PC-3 (cell line): Measurements from ENCODE around the gene ZXDC. TPM values are rescaled to one million over a fixed set of nuclear protein-coding genes. Genes with fewer than 3 reads are reported as not detected.

Experiments used
- ATAC-seq: fragments of 200-7000 bp; cut with Tn5 transposase; 2 replicates; pipeline ENCODE4 v1.9.1; 2020; ENCODE audit warnings: mild to moderate bottlenecking, moderate library complexity
- BruUV-seq: library from RNA; stranded (reverse); fragments of 400-500 nt; replicated peaks from 2 replicates; lab custom pipeline; 2021; lab: Mats Ljungman, UMichigan
- CTCF ChIA-PET: fragments of 300-600 bp; sonication (Branson Sonifier 250); formaldehyde crosslinking; loops from one replicate; lab custom pipeline; 2022; ENCODE audit warnings: antibody characterized with exemption; lab: Charles Lee
- POLR2A ChIA-PET: fragments of 300-600 bp; sonication (Branson Sonifier 250); formaldehyde crosslinking; loops from one replicate; lab custom pipeline; 2022; ENCODE audit warnings: antibody characterized with exemption; ENCODE audit not compliant: unreplicated experiment; lab: Charles Lee
- DNase-seq: peaks from one replicate; pipeline ENCODE4 v3.0.0-alpha.2; 2015
- H2AFZ ChIP-seq: fragments of 300-600 bp; sonication (generic); 2 replicates; pipeline ENCODE4 v1.6.0; 2016; ENCODE audit warnings: antibody characterized with exemption, low read length
- H3F3A ChIP-seq: fragments of 300-600 bp; sonication (generic); one replicate; pipeline ENCODE4 v1.6.0; 2017; ENCODE audit warnings: antibody characterized with exemption, low read length, control low read depth, mild to moderate bottlenecking; ENCODE audit not compliant: unreplicated experiment
- H3K27ac ChIP-seq: fragments of 300-600 bp; sonication (generic); 2 replicates; pipeline ENCODE4 v1.5.1; 2016; ENCODE audit warnings: mild to moderate bottlenecking, low read length
- H3K27me3 ChIP-seq: fragments of 300-600 bp; sonication (generic); 2 replicates; pipeline ENCODE4 v1.6.1; 2016; ENCODE audit warnings: low read length, mixed read lengths
- H3K36me3 ChIP-seq: fragments of 300-600 bp; sonication (generic); 2 replicates; pipeline ENCODE4 v1.6.1; 2016; ENCODE audit warnings: low read depth, mixed run types, low read length, mixed read lengths
- H3K4me1 ChIP-seq: fragments of 300-600 bp; sonication (generic); 2 replicates; pipeline ENCODE4 v1.5.1; 2016; ENCODE audit warnings: low read length; ENCODE audit not compliant: insufficient read depth
- H3K4me2 ChIP-seq: fragments of 300-600 bp; sonication (generic); 2 replicates; pipeline ENCODE4 v1.6.0; 2016; ENCODE audit warnings: low read length
- H3K4me3 ChIP-seq: fragments of 300-600 bp; sonication (generic); 2 replicates; pipeline ENCODE4 v1.5.1; 2016; ENCODE audit warnings: mild to moderate bottlenecking, low read length, mixed read lengths
- H3K79me2 ChIP-seq: fragments of 300-600 bp; sonication (generic); 2 replicates; pipeline ENCODE4 v1.6.1; 2017; ENCODE audit warnings: low read length, mixed read lengths
- H3K9ac ChIP-seq: fragments of 300-600 bp; sonication (generic); 2 replicates; pipeline ENCODE4 v1.6.0; 2016; ENCODE audit warnings: mild to moderate bottlenecking, low read length
- H3K9me2 ChIP-seq: fragments of 300-600 bp; sonication (generic); replicated peaks from 2 replicates; pipeline ENCODE4 v1.6.1; 2016; ENCODE audit warnings: mixed run types, low read length, mixed read lengths
- H3K9me3 ChIP-seq: fragments of 300-600 bp; sonication (generic); 2 replicates; pipeline ENCODE4 v1.6.1; 2016; ENCODE audit warnings: low read length, mixed read lengths
- H4K20me1 ChIP-seq: fragments of 300-600 bp; sonication (generic); 2 replicates; pipeline ENCODE4 v1.6.1; 2016; ENCODE audit warnings: low read length, mixed read lengths
- CTCF ChIP-seq: fragments of 300-600 bp; sonication (generic); conservative IDR thresholded peaks from 2 replicates; pipeline ENCODE4 v1.5.1; 2017; ENCODE audit warnings: antibody characterized with exemption, low read depth, mild to moderate bottlenecking, low read length
- EZH2 ChIP-seq: fragments of 300-600 bp; sonication (generic); IDR thresholded peaks from one replicate; pipeline ENCODE4 v1.6.1; 2017; ENCODE audit warnings: antibody characterized with exemption, mild to moderate bottlenecking, low read length; ENCODE audit not compliant: unreplicated experiment
- EZH2phosphoT487 ChIP-seq: fragments of 300-600 bp; sonication (generic); IDR thresholded peaks from 2 replicates; pipeline ENCODE4 v1.6.1; 2018; ENCODE audit warnings: mild to moderate bottlenecking, antibody characterized with exemption, low read length, borderline replicate concordance
- intact Hi-C: fragments of 100-400 bp; cut with micrococcal nuclease; formaldehyde crosslinking; loops from 2 replicates; pipeline ENCODE4 v1.9.0; 2023
- total RNA-seq: library from RNA; depleted of rRNA; stranded (reverse); fragments of >200 nt; gene quantifications from 2 replicates; pipeline ENCODE4 v1.2.3, GENCODE V29; 2014

The ZXDC gene
- total RNA-seq, 1 experiment from 2014 or later, result 18.7 TPM

- Histone ChIP-seq H3K27me3 (no peaks in the 10 kb centered on the region), H3F3A (no peaks in the 10 kb centered on the region), H3K4me3 (no peak overlapping the region), H3K4me2 (no peak overlapping the region), H3K36me3 (no peaks in the 10 kb centered on the region), H3K27ac (no peak overlapping the region), H3K9me2 (no peaks in the 10 kb centered on the region), H4K20me1 (no peaks in the 10 kb centered on the region), H3K79me2 (no peaks in the 10 kb centered on the region), H2AFZ (no peak overlapping the region), H3K4me1 (peaks cover 2% of the 10 kb centered on the region; the same call in 1 of the 2 replicates), H3K9ac (no peak overlapping the region), H3K9me3 (no peaks in the 10 kb centered on the region)
- ChIA-PET CTCF (no interaction called here), POLR2A (no interaction called here)
- no TSS peak for BruUV-seq
- DNase-seq (no peak), ATAC-seq (no peak)
- no peak for TF ChIP-seq CTCF
- TF ChIP-seq EZH2phosphoT487, result no peak
- no peak for TF ChIP-seq EZH2
- intact Hi-C loops, result no loop called here
Measured at GRCh38 chr3:126481808-126482502, 6.3 kb upstream of the ZXDC start.

- no peaks in the 10 kb centered on the region for H3K9me2 ChIP-seq
- no peaks in the 10 kb centered on the region for H4K20me1 ChIP-seq
- no peaks in the 10 kb centered on the region for H3K79me2 ChIP-seq
- no peaks in the 10 kb centered on the region for H3K36me3 ChIP-seq
- no peaks in the 10 kb centered on the region for H3F3A ChIP-seq
- H3K4me3 ChIP-seq, result no peak overlapping the region
- H3K27me3 ChIP-seq, result no peaks in the 10 kb centered on the region
- ATAC-seq, result no peak
- DNase-seq, result no peak
- H3K9ac ChIP-seq, result no peak overlapping the region
- H2AFZ ChIP-seq, result no peak overlapping the region
- BruUV-seq, result no TSS peak
- no peak overlapping the region for H3K27ac ChIP-seq
- intact Hi-C loops, result no loop called here
- no peak overlapping the region for H3K4me2 ChIP-seq
- ChIA-PET POLR2A (no interaction called here), CTCF (no interaction called here)
- H3K4me1 ChIP-seq, result no peaks in the 10 kb centered on the region; the same call in 1 of the 2 replicates
- H3K9me3 ChIP-seq, result no peaks in the 10 kb centered on the region
- TF ChIP-seq CTCF, result no peak
- TF ChIP-seq EZH2phosphoT487, result no peak
- TF ChIP-seq EZH2, result no peak
Measured at GRCh38 chr3:126480861-126481260, 5.2 kb upstream of the ZXDC start.

GRCh38 chr3:126480206-126480605, 4.5 kb upstream of the ZXDC start:
- POLR2A ChIA-PET, result no interaction called here

More at GRCh38 chr3:126480206-126480605, 4.5 kb upstream of the ZXDC start:
- Histone ChIP-seq H2AFZ (no peak overlapping the region), H3K36me3 (no peaks in the 10 kb centered on the region), H3K9me2 (no peaks in the 10 kb centered on the region), H3K9me3 (no peaks in the 10 kb centered on the region), H3K79me2 (no peaks in the 10 kb centered on the region), H3K9ac (no peak overlapping the region), H3K4me3 (no peak overlapping the region), H4K20me1 (no peaks in the 10 kb centered on the region), H3K27me3 (no peaks in the 10 kb centered on the region), H3K4me2 (no peak overlapping the region), H3F3A (no peaks in the 10 kb centered on the region), H3K4me1 (no peaks in the 10 kb centered on the region; the same call in 1 of the 2 replicates), H3K27ac (no peak overlapping the region)
- TF ChIP-seq EZH2phosphoT487, result no peak
- TF ChIP-seq EZH2, result no peak
- no peak for TF ChIP-seq CTCF
- no peak for DNase-seq
- CTCF ChIA-PET, result no interaction called here
- BruUV-seq, result no TSS peak
- intact Hi-C loops, result no loop called here
- ATAC-seq, result no peak
